GM13976 (cell line): Measurements from ENCODE around the gene TCF3.
"Not testable (repeated sequence)": the region's sequence is repeated elsewhere in the genome, so short reads cannot be mapped to it uniquely, and the experiment has no call there.

ENCODE experiments used
- DNase-seq: peaks from one replicate; pipeline ENCODE4 v3.0.0; 2012; ENCODE audit warnings: low spot score
- CTCF ChIP-seq: IDR thresholded peaks from 2 replicates; pipeline ENCODE4 v1.5.1; 2012; ENCODE audit warnings: borderline replicate concordance, mild to moderate bottlenecking; ENCODE audit not compliant: insufficient read depth; ENCODE audit errors: extremely low read depth, missing control alignments, control extremely low read depth
- in situ Hi-C: fragments of 300-500 bp; cut with MboI; formaldehyde crosslinking; loops from one replicate; pipeline ENCODE4 v1.12.0; 2022; ENCODE audit warnings: low sequenced_read_pairs, mixed read lengths, inconsistent platforms; ENCODE audit not compliant: unreplicated experiment

Gene TCF3

GRCh38 chr19:1646149-1646548 lies 6.3 kb downstream of the TCF3 start:
- TF ChIP-seq CTCF, result no peak
- DNase-seq, result no peak
- in situ Hi-C loops, result no loop called here

DNA sequence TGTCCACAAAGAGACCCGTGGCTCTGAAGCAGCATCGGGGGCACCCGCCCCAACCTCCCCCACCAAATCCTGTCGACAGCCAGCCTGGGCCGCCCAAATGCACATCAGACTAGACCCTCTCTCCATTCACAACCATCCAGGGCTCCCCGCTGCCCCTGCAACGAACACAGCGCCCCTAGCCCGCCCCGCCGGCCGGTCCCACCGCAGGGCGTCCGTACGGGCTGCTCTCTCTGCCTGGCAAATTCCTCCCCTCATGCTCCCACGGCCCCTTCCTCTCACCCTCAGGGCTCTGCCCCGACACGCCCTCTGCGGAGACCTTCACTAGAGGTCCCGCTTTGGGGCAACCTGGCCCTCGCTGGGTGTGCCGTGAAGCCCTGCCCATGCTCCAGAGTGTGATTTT lies 7.1 kb downstream of the TCF3 start:
- DNase-seq, result no peak
- in situ Hi-C loops, result no loop called here

DNA sequence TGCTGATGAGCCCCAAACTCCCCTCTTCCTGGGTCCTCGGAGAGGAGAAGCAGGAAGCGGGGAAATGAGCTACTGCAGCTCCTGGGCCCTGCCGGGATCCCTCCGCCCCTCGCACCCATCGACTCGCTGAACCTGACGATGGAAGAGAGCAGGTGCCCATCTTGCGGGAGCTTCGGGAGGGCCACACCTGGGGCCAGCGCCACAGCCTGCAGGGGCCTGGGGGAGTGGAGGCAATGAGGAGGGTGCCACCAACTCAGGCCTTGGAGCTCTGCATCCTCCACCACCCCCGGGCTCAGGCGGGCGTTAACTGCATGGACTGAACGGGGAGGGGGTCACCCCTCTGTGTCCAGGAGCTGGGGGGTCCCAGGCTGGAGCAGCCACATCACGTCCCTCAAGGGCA lies 8.3 kb downstream of the TCF3 start:
- no peak for TF ChIP-seq CTCF
- DNase-seq, result no peak
- in situ Hi-C loops, result no loop called here

More for the DNA sequence above, 7.1 kb downstream of the TCF3 start:
- no peak for TF ChIP-seq CTCF

DNA sequence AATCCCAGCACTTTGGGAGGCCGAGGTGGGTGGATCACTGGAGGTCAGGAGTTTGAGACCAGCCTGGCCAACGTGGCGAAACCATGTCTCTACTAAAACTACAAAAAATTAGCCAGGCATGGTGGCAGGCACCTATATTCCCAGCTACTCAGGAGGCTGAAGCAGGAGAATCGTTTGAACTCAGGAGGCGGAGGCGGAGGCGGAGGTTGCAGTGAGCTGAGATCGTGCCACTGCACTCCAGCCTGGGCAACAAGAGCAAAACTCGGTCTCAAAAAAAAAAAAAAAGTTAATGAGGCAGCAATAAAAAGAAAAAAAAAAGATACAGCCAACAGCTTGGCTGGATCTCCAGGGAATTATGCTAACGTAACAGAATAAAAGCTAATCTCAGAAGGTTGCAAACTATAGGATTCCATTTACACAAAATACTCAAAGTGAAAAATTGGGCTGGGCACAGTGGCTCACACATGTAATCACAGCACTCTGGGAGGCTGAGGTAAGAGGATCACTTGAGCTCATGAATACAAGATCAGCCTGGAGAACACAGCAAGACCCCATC lies 11.4 kb downstream of the TCF3 start:
- DNase-seq, in situ Hi-C loops: not testable (repeated sequence)

- TF ChIP-seq CTCF, result no peak
- DNase-seq, result no peak
- in situ Hi-C loops, result no loop called here
Observed at GRCh38 chr19:1636325-1637236, 15.8 kb downstream of the TCF3 start.

DNA sequence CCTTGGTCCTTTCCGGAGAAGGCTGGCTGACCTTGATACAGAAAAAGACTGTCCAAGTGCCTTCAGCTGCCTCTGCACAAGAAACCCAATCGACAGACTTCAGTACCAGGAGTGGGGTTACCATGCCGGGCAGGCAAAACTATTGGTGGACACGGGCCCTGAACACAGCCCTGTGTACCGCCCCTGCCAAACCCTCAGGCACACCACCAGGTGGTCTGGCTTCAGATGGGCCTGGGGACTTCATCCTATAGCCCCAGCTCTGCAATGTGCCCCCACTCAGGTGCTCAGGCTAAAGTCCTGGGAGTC lies 17.5 kb downstream of the TCF3 start:
- no peak for DNase-seq
- in situ Hi-C loops, result no loop called here
- no peak for TF ChIP-seq CTCF

DNA sequence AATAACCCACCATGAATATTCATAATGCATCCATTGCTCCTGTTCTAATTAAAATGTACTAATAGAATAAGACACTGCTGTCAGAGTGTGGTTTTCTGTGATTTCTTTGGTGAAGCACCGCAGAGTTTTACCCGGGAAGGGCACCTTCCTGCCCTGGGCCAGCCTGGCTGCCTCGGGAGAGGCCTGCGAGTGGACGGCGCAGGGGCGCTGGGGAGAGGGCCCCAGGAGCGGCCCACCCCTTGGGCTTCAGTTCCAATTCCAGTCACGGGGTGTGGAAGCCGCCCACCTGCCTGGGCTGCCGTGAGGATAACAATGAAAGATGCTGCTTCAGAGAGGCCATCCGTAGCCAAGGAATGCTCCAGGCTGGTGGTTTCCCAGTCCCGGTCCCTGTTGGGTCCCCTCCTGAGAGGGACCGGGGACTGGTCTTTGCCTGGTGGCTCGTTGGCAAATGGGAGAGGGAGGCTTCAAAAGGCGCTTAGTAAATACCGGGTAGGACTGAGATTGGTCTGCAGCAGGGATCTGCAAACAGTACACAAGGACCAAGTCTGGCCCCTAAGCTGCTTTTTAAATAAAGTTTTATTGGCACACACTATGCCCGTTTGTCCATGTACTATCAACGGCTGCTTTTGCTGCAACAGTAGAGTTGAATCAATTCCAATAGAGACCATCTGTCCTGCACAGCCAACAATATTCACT lies 18.0 kb downstream of the TCF3 start:
- in situ Hi-C loops, result no loop called here
- TF ChIP-seq CTCF, result no peak
- DNase-seq, result no peak
